Stimulated activated CD8-positive, alpha-beta memory T cell treated with anti-CD3 and anti-CD28 coated beads, Interleukin-2, amount 100 ng/mL, for 48 hours (primary cell): ENCODE data around the gene HGS.

Source experiments
- DNase-seq, 2 donors: peaks; one replicate each; pipeline ENCODE4 v3.0.0-alpha.2; 2020; ENCODE audit warnings: low read depth in 2 of 2

HGS gene

GRCh38 chr17:81683584-81684441 lies at the start of gene HGS, which contains the start of gene ARL16:
HGS (plus strand) TSS chr17:81684011; CDS start chr17:81684067, 56 bp downstream.
ARL16 (minus strand) TSS chr17:81683797; CDS start chr17:81683753, 44 bp downstream.
- peak; percentile 94 to 96 for DNase-seq

- no peak for DNase-seq
Observed at GRCh38 chr17:81635431-81635830, 48.4 kb upstream of the HGS start.

- DNase-seq, result no peak
Observed at GRCh38 chr17:81635973-81636504, 47.8 kb upstream of the HGS start.

- peak; percentile 79 for DNase-seq
Observed at GRCh38 chr17:81636505-81637288, 47.1 kb upstream of the HGS start, which contains the start of the genes NPLOC4 and TSPAN10. NPLOC4 (minus strand) TSS chr17:81637112; CDS start chr17:81636930, 182 bp downstream. TSPAN10 (plus strand) TSS chr17:81637196; CDS start chr17:81642413, 5,217 bp downstream.

- no peak for DNase-seq
Observed at GRCh38 chr17:81638683-81639082, 45.1 kb upstream of the HGS start.

GRCh38 chr17:81640011-81640410 lies 43.8 kb upstream of the HGS start:
- DNase-seq, result no peak

- no peak for DNase-seq
Observed at GRCh38 chr17:81641825-81642489, 41.9 kb upstream of the HGS start.

- no peak for DNase-seq
Observed at GRCh38 chr17:81644496-81644895, 39.3 kb upstream of the HGS start.

- no peak for DNase-seq
Observed at GRCh38 chr17:81644976-81645952, 38.5 kb upstream of the HGS start.

- no peak for DNase-seq
Observed at GRCh38 chr17:81646869-81647600, 36.8 kb upstream of the HGS start.

GRCh38 chr17:81647640-81648012 lies 36.2 kb upstream of the HGS start:
- DNase-seq, result no peak

GRCh38 chr17:81648013-81648706 lies 35.7 kb upstream of the HGS start:
- DNase-seq, result no peak

- DNase-seq, result no peak
Observed at GRCh38 chr17:81648707-81649085, 35.1 kb upstream of the HGS start.

GRCh38 chr17:81650951-81651350 lies 32.9 kb upstream of the HGS start:
- DNase-seq, result no peak

GRCh38 chr17:81651692-81652091 lies 32.1 kb upstream of the HGS start:
- DNase-seq, result no peak

- DNase-seq, result no peak
Observed at GRCh38 chr17:81652906-81653771, 30.7 kb upstream of the HGS start.

GRCh38 chr17:81655378-81656117 lies 28.3 kb upstream of the HGS start:
- DNase-seq, result no peak
